Measurements from ENCODE around the gene GSTA4. TPM values are rescaled to one million over a fixed set of nuclear protein-coding genes. Genes with fewer than 3 reads are reported as not detected.

The GSTA4 gene
- total and polyA plus RNA-seq, 4 donors: 7.9 to 22.7 (median 16.8) TPM

GRCh38 chr6:52982680-52983079, 12.4 kb downstream of the GSTA4 start:
- Histone ChIP-seq H3K9me3 (ENCODE audit: control insufficient read depth in 4 of 4, low read length in 3 of 4) (no peaks in the 10 kb centered on the region), H3K27me3 (ENCODE audit: control insufficient read depth in 4 of 4, insufficient read depth in 4 of 4, low read length in 3 of 4) (no peaks in the 10 kb centered on the region), H3K4me3 (ENCODE audit: low read depth in 1 of 3, low read length in 3 of 3) (no peak overlapping the region), H3K36me3 (ENCODE audit: control insufficient read depth in 4 of 4, insufficient read depth in 3 of 4, low read depth in 1 of 4, low read length in 3 of 4) (peaks cover 3 to 10% (median 6%) of the 10 kb centered on the region in 4 donors), H3K9ac (ENCODE audit: low read depth in 1 of 2, low read length in 2 of 2) (no peak overlapping the region), H3K4me1 (ENCODE audit: control insufficient read depth in 4 of 4, insufficient read depth in 4 of 4, low read length in 3 of 4) (no peaks in the 10 kb centered on the region), H3K27ac (ENCODE audit: low read depth in 1 of 2, low read length in 2 of 2) (no peak overlapping the region)
- no peak for DNase-seq (ENCODE audit: low spot score)
- 92% methylated on average over 3 of the region's 3 CpGs for WGBS
- no peak for TF ChIP-seq SP1 (IDR thresholded peaks at IDR 0.05)
- no peak for TF ChIP-seq NR2F2 (IDR thresholded peaks at IDR 0.05)
- TF ChIP-seq MAX (IDR thresholded peaks at IDR 0.05): no peak
- TF ChIP-seq HNF4A (conservative IDR thresholded peaks at IDR 0.05): no peak
- TF ChIP-seq JUND (IDR thresholded peaks at IDR 0.05): no peak
- no peak for TF ChIP-seq RAD21 (IDR thresholded peaks at IDR 0.05)
- TF ChIP-seq GABPA (IDR thresholded peaks at IDR 0.05 in 1 of 2, conservative IDR thresholded peaks at IDR 0.05 in 1 of 2): no peak

DNA sequence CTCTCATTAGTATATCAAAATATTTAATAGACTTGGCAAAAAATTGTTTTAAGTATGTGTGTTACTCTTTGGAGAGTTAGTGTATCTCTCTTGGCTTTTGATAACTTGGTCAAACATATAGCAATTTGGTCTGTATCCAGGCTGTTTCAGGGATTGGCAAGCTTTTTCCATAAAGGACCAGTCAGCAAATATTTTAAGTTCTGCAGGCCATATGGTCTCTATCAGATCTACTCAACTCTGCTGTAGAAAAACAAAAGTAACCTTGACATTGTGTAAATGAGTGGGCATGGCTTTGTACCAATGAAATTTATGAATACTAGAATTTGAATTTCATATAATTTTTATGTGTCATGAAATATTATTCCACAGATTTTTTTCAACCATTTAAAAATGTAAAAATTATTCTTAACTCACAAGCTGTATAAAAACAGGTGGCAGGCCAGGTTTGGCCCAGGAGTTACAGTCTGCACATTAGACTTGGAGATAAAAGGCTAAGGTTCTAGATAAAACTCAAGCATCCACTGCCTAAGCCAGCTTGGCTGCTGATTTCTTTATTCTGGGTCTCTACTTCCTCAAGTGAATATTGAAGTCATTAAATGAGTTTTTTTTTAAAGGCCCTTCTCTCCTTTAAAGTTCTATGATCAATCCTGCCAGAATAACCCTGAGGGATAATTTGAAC, 13.7 kb downstream of the GSTA4 start:
- no peaks in the 10 kb centered on the region for H3K27me3 ChIP-seq (ENCODE audit: control insufficient read depth in 4 of 4, insufficient read depth in 4 of 4, low read length in 3 of 4)
- H3K36me3 ChIP-seq (ENCODE audit: control insufficient read depth in 4 of 4, insufficient read depth in 3 of 4, low read depth in 1 of 4, low read length in 3 of 4): peaks cover 3 to 10% (median 6%) of the 10 kb centered on the region in 4 donors
- DNase-seq (ENCODE audit: low spot score): no peak
- no peak overlapping the region for H3K4me3 ChIP-seq (ENCODE audit: low read depth in 1 of 3, low read length in 3 of 3)
- no peaks in the 10 kb centered on the region for H3K9me3 ChIP-seq (ENCODE audit: control insufficient read depth in 4 of 4, low read length in 3 of 4)
- H3K9ac ChIP-seq (ENCODE audit: low read depth in 1 of 2, low read length in 2 of 2): no peak overlapping the region
- no peak overlapping the region for H3K27ac ChIP-seq (ENCODE audit: low read depth in 1 of 2, low read length in 2 of 2)
- H3K4me1 ChIP-seq (ENCODE audit: control insufficient read depth in 4 of 4, insufficient read depth in 4 of 4, low read length in 3 of 4): no peaks in the 10 kb centered on the region
- no peak for TF ChIP-seq FOXA2 (IDR thresholded peaks at IDR 0.05)
- TF ChIP-seq, protein P1, sequence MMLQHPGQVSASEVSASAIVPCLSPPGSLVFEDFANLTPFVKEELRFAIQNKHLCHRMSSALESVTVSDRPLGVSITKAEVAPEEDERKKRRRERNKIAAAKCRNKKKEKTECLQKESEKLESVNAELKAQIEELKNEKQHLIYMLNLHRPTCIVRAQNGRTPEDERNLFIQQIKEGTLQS (IDR thresholded peaks at IDR 0.05): no peak
- TF ChIP-seq YY1 (IDR thresholded peaks at IDR 0.05): no peak
- no peak for TF ChIP-seq SP1 (IDR thresholded peaks at IDR 0.05)
- TF ChIP-seq GABPA (IDR thresholded peaks at IDR 0.05 in 1 of 2, conservative IDR thresholded peaks at IDR 0.05 in 1 of 2): no peak
- no peak for TF ChIP-seq HNF4A (conservative IDR thresholded peaks at IDR 0.05)
- TF ChIP-seq, protein P2, sequence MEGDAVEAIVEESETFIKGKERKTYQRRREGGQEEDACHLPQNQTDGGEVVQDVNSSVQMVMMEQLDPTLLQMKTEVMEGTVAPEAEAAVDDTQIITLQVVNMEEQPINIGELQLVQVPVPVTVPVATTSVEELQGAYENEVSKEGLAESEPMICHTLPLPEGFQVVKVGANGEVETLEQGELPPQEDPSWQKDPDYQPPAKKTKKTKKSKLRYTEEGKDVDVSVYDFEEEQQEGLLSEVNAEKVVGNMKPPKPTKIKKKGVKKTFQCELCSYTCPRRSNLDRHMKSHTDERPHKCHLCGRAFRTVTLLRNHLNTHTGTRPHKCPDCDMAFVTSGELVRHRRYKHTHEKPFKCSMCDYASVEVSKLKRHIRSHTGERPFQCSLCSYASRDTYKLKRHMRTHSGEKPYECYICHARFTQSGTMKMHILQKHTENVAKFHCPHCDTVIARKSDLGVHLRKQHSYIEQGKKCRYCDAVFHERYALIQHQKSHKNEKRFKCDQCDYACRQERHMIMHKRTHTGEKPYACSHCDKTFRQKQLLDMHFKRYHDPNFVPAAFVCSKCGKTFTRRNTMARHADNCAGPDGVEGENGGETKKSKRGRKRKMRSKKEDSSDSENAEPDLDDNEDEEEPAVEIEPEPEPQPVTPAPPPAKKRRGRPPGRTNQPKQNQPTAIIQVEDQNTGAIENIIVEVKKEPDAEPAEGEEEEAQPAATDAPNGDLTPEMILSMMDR (IDR thresholded peaks at IDR 0.05; ENCODE audit: low read depth, low read length, missing input control): no peak
- TF ChIP-seq, protein P3, sequence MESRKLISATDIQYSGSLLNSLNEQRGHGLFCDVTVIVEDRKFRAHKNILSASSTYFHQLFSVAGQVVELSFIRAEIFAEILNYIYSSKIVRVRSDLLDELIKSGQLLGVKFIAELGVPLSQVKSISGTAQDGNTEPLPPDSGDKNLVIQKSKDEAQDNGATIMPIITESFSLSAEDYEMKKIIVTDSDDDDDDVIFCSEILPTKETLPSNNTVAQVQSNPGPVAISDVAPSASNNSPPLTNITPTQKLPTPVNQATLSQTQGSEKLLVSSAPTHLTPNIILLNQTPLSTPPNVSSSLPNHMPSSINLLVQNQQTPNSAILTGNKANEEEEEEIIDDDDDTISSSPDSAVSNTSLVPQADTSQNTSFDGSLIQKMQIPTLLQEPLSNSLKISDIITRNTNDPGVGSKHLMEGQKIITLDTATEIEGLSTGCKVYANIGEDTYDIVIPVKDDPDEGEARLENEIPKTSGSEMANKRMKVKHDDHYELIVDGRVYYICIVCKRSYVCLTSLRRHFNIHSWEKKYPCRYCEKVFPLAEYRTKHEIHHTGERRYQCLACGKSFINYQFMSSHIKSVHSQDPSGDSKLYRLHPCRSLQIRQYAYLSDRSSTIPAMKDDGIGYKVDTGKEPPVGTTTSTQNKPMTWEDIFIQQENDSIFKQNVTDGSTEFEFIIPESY (IDR thresholded peaks at IDR 0.05): no peak
- no peak for TF ChIP-seq EGR1 (IDR thresholded peaks at IDR 0.05; ENCODE audit: low read depth in 2 of 2)
- no peak for TF ChIP-seq RAD21 (IDR thresholded peaks at IDR 0.05)
- no peak for TF ChIP-seq MAX (IDR thresholded peaks at IDR 0.05)
- no peak for TF ChIP-seq JUND (IDR thresholded peaks at IDR 0.05)
- TF ChIP-seq TAF1 (conservative IDR thresholded peaks at IDR 0.05): no peak
- TF ChIP-seq REST (IDR thresholded peaks at IDR 0.05): no peak
- TF ChIP-seq FOXA1 (IDR thresholded peaks at IDR 0.05): no peak
- no peak for TF ChIP-seq NR2F2 (IDR thresholded peaks at IDR 0.05)
- TF ChIP-seq HNF4G (IDR thresholded peaks at IDR 0.05): no peak
- no peak for TF ChIP-seq RXRA (IDR thresholded peaks at IDR 0.05)
